Fibroblast of the aortic adventitia (primary cell): ENCODE results near the gene STIMATE. TPM values are rescaled to one million over a fixed set of nuclear protein-coding genes. Genes with fewer than 3 reads are reported as not detected.

ENCODE experiments used
- DNase-seq: peaks from one replicate; pipeline ENCODE4 v3.0.0-alpha.2; 2010; ENCODE audit warnings: low read depth
- H3K4me3 ChIP-seq: 2 replicates; pipeline ENCODE4 v1.5.1; 2011; ENCODE audit warnings: low read depth, mild to moderate bottlenecking, control low read depth, low read length, moderate library complexity
- CTCF ChIP-seq: IDR thresholded peaks from 2 replicates; pipeline ENCODE4 v1.5.1; 2011; ENCODE audit warnings: mild to moderate bottlenecking, low read length, control low read depth, inconsistent platforms; ENCODE audit not compliant: insufficient read depth
- total RNA-seq: library from RNA; depleted of rRNA; stranded (reverse); fragments of >200 nt; gene quantifications from 2 replicates; pipeline ENCODE4 v1.2.3, GENCODE V29; 2012; ENCODE audit warnings: low replicate concordance

Gene STIMATE
- total RNA-seq, 1 donor = 13.1 TPM

GRCh38 chr3:52873433-52874159 is 23.8 kb downstream of the STIMATE start:
- no peak for TF ChIP-seq CTCF
- H3K4me3 ChIP-seq = no peak overlapping the region
- peak; percentile 88 for DNase-seq

GRCh38 chr3:52872245-52872644 is 25.1 kb downstream of the STIMATE start:
- peak; percentile 57 for DNase-seq
- H3K4me3 ChIP-seq = no peak overlapping the region
- no peak for TF ChIP-seq CTCF

- H3K4me3 ChIP-seq = no peak overlapping the region
- no peak for DNase-seq
- no peak for TF ChIP-seq CTCF
These were observed 25.6 kb downstream of the STIMATE start for GRCh38 chr3:52871761-52872160.

GRCh38 chr3:52870471-52870870 is 26.9 kb downstream of the STIMATE start:
- no peak for TF ChIP-seq CTCF
- no peak for DNase-seq
- no peak overlapping the region for H3K4me3 ChIP-seq

GRCh38 chr3:52866427-52866826 is 30.9 kb downstream of the STIMATE start:
- DNase-seq = no peak
- no peak overlapping the region for H3K4me3 ChIP-seq
- no peak for TF ChIP-seq CTCF

- DNase-seq = no peak
- TF ChIP-seq CTCF = no peak
- no peak overlapping the region for H3K4me3 ChIP-seq
These were observed 31.4 kb downstream of the STIMATE start for GRCh38 chr3:52865994-52866393.

GRCh38 chr3:52860424-52860768 is 37.0 kb downstream of the STIMATE start:
- no peak overlapping the region for H3K4me3 ChIP-seq
- DNase-seq = no peak
- TF ChIP-seq CTCF = no peak
